ENCODE results near the gene SETD3.

GRCh38 chr14:99363051-99363450 is 117.6 kb downstream of the SETD3 start:
- TF ChIP-seq POLR2A (IDR thresholded peaks at IDR 0.05) = no peak
- TF ChIP-seq, protein P1, sequence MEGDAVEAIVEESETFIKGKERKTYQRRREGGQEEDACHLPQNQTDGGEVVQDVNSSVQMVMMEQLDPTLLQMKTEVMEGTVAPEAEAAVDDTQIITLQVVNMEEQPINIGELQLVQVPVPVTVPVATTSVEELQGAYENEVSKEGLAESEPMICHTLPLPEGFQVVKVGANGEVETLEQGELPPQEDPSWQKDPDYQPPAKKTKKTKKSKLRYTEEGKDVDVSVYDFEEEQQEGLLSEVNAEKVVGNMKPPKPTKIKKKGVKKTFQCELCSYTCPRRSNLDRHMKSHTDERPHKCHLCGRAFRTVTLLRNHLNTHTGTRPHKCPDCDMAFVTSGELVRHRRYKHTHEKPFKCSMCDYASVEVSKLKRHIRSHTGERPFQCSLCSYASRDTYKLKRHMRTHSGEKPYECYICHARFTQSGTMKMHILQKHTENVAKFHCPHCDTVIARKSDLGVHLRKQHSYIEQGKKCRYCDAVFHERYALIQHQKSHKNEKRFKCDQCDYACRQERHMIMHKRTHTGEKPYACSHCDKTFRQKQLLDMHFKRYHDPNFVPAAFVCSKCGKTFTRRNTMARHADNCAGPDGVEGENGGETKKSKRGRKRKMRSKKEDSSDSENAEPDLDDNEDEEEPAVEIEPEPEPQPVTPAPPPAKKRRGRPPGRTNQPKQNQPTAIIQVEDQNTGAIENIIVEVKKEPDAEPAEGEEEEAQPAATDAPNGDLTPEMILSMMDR (IDR thresholded peaks at IDR 0.05) = no peak

Measured in stomach (tissue), 4 donors.